ENCODE results near the gene C20orf202. TPM values are rescaled to one million over a fixed set of nuclear protein-coding genes. Genes with fewer than 3 reads are reported as not detected.

The C20orf202 gene
- total and polyA plus RNA-seq, 2 experiments from 2014 or later = not detected

DNA sequence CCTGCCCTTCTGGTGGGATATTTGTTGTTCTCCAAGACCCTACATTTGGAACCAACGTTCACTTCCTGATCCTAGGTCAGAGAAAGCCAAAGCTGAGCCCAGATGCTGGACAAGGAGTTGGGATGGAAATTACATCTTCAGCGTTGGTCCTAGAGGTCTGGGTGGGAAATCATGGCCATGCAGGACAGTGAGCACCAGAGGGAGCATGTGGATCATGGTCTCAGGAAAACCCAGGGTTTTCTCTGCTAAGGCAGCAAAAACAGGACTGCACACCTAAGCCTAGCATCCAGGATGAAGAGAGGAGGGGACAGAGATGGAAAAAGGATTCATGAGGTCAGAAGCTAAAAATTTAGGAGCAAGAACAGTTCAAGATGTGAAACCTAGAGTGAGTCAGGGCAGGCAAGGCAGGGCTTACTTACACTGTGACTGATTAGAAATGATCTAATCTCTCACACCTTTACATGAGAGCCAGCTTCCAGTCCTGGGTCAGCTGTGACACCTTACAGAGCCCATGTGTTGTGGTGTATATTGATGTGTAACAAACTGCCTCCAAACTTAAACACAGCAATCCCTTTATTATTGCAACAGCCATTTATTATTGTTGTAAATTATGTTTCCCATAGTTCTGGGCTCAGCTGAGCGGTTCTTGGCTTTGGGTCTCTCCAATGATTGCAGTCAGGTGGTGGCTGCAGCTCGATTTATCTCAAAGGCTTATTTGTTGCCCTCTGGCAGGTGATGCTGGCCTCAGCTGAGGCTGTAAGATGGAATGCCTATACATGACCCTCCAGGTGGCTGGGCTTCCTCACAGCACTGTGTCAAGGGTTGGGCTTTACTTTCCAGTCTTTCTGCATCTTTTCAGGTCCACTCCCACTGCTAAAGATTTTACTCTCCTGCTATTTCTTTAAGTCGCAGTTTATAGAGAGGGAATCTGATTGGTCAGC, 6.5 kb downstream of the C20orf202 start:
- no peak overlapping the region for H3K4me3 ChIP-seq
- no peak overlapping the region for H3K27ac ChIP-seq (ENCODE audit: low read depth)
- H3K79me2 ChIP-seq (replicated peaks; ENCODE audit: insufficient read depth) = no peaks in the 10 kb centered on the region
- H3K36me3 ChIP-seq (ENCODE audit: insufficient read depth) = no peaks in the 10 kb centered on the region
- Mint-ChIP-seq H3K9me3 (no peaks in the 10 kb centered on the region), H3K27ac (no peak overlapping the region), H3K4me1 (peaks cover 13% of the 10 kb centered on the region), H3K27me3 (ENCODE audit: insufficient read depth, low read depth, poor library complexity) (no peaks in the 10 kb centered on the region), H3K4me3 (no peak overlapping the region), H3K36me3 (ENCODE audit: low read depth) (no peaks in the 10 kb centered on the region)
- no peaks in the 10 kb centered on the region; the same call in 1 of the 2 replicates for H4K20me1 ChIP-seq (replicated peaks; ENCODE audit: insufficient read depth)
- peak; percentile 46 for DNase-seq (ENCODE audit: low spot score)
- no peaks in the 10 kb centered on the region for H3K9me2 ChIP-seq (ENCODE audit: insufficient read depth)
- no peaks in the 10 kb centered on the region for H3F3A ChIP-seq (replicated peaks; ENCODE audit: low read depth)
- TF ChIP-seq POLR2AphosphoS5 (IDR thresholded peaks at IDR 0.05; ENCODE audit: low read depth) = no peak
- TF ChIP-seq, protein P1, sequence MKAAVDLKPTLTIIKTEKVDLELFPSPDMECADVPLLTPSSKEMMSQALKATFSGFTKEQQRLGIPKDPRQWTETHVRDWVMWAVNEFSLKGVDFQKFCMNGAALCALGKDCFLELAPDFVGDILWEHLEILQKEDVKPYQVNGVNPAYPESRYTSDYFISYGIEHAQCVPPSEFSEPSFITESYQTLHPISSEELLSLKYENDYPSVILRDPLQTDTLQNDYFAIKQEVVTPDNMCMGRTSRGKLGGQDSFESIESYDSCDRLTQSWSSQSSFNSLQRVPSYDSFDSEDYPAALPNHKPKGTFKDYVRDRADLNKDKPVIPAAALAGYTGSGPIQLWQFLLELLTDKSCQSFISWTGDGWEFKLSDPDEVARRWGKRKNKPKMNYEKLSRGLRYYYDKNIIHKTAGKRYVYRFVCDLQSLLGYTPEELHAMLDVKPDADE (IDR thresholded peaks at IDR 0.05) = no peak
- no peak for TF ChIP-seq ZNF114 (CRISPR knock-in tag; IDR thresholded peaks at IDR 0.05)
- TF ChIP-seq, protein P2, sequence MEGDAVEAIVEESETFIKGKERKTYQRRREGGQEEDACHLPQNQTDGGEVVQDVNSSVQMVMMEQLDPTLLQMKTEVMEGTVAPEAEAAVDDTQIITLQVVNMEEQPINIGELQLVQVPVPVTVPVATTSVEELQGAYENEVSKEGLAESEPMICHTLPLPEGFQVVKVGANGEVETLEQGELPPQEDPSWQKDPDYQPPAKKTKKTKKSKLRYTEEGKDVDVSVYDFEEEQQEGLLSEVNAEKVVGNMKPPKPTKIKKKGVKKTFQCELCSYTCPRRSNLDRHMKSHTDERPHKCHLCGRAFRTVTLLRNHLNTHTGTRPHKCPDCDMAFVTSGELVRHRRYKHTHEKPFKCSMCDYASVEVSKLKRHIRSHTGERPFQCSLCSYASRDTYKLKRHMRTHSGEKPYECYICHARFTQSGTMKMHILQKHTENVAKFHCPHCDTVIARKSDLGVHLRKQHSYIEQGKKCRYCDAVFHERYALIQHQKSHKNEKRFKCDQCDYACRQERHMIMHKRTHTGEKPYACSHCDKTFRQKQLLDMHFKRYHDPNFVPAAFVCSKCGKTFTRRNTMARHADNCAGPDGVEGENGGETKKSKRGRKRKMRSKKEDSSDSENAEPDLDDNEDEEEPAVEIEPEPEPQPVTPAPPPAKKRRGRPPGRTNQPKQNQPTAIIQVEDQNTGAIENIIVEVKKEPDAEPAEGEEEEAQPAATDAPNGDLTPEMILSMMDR (conservative IDR thresholded peaks at IDR 0.05; ENCODE audit: low read depth in 2 of 2) = peak; percentile 32 to 44
- TF ChIP-seq, protein P3, sequence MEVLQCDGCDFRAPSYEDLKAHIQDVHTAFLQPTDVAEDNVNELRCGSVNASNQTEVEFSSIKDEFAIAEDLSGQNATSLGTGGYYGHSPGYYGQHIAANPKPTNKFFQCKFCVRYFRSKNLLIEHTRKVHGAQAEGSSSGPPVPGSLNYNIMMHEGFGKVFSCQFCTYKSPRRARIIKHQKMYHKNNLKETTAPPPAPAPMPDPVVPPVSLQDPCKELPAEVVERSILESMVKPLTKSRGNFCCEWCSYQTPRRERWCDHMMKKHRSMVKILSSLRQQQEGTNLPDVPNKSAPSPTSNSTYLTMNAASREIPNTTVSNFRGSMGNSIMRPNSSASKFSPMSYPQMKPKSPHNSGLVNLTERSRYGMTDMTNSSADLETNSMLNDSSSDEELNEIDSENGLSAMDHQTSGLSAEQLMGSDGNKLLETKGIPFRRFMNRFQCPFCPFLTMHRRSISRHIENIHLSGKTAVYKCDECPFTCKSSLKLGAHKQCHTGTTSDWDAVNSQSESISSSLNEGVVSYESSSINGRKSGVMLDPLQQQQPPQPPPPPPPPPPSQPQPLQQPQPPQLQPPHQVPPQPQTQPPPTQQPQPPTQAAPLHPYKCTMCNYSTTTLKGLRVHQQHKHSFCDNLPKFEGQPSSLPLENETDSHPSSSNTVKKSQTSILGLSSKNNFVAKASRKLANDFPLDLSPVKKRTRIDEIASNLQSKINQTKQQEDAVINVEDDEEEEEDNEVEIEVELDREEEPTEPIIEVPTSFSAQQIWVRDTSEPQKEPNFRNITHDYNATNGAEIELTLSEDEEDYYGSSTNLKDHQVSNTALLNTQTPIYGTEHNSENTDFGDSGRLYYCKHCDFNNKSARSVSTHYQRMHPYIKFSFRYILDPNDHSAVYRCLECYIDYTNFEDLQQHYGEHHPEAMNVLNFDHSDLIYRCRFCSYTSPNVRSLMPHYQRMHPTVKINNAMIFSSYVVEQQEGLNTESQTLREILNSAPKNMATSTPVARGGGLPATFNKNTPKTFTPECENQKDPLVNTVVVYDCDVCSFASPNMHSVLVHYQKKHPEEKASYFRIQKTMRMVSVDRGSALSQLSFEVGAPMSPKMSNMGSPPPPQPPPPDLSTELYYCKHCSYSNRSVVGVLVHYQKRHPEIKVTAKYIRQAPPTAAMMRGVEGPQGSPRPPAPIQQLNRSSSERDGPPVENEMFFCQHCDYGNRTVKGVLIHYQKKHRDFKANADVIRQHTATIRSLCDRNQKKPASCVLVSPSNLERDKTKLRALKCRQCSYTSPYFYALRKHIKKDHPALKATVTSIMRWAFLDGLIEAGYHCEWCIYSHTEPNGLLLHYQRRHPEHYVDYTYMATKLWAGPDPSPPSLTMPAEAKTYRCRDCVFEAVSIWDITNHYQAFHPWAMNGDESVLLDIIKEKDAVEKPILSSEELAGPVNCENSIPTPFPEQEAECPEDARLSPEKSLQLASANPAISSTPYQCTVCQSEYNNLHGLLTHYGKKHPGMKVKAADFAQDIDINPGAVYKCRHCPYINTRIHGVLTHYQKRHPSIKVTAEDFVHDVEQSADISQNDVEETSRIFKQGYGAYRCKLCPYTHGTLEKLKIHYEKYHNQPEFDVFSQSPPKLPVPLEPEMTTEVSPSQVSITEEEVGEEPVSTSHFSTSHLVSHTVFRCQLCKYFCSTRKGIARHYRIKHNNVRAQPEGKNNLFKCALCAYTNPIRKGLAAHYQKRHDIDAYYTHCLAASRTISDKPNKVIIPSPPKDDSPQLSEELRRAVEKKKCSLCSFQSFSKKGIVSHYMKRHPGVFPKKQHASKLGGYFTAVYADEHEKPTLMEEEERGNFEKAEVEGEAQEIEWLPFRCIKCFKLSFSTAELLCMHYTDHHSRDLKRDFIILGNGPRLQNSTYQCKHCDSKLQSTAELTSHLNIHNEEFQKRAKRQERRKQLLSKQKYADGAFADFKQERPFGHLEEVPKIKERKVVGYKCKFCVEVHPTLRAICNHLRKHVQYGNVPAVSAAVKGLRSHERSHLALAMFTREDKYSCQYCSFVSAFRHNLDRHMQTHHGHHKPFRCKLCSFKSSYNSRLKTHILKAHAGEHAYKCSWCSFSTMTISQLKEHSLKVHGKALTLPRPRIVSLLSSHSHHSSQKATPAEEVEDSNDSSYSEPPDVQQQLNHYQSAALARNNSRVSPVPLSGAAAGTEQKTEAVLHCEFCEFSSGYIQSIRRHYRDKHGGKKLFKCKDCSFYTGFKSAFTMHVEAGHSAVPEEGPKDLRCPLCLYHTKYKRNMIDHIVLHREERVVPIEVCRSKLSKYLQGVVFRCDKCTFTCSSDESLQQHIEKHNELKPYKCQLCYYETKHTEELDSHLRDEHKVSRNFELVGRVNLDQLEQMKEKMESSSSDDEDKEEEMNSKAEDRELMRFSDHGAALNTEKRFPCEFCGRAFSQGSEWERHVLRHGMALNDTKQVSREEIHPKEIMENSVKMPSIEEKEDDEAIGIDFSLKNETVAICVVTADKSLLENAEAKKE (CRISPR knock-in tag; IDR thresholded peaks at IDR 0.05) = no peak
- peak; percentile 64 for TF ChIP-seq ZNF331 (CRISPR knock-in tag; IDR thresholded peaks at IDR 0.05; ENCODE audit: low read depth)
- peaks cover 16% of the 10 kb centered on the region for H3K4me1 ChIP-seq (ENCODE audit: insufficient read depth)
- H3K4me2 ChIP-seq = no peak overlapping the region
- H2AFZ ChIP-seq = no peak overlapping the region
- peak; percentile 22; the same call in 2 of the 3 replicates for ATAC-seq
- H3K27me3 ChIP-seq (ENCODE audit: insufficient read depth) = no peaks in the 10 kb centered on the region
